Measurements from ENCODE around the gene ETFRF1.

Gene ETFRF1

GRCh38 chr12:25207411-25207810 lies 12.4 kb downstream of the ETFRF1 start:
- no peak for DNase-seq (ENCODE audit: low read depth, low spot score)
- no peak overlapping the region for H3K4me3 ChIP-seq (ENCODE audit: low read length)

- H3K4me3 ChIP-seq (ENCODE audit: low read length): no peak overlapping the region
- DNase-seq (ENCODE audit: low read depth, low spot score): no peak
Observed at GRCh38 chr12:25207846-25208245, 12.8 kb downstream of the ETFRF1 start.

- H3K4me3 ChIP-seq (ENCODE audit: low read length): no peak overlapping the region
- DNase-seq (ENCODE audit: low read depth, low spot score): no peak
Observed at GRCh38 chr12:25208554-25208953, 13.5 kb downstream of the ETFRF1 start.

- H3K4me3 ChIP-seq (ENCODE audit: low read length): no peak overlapping the region
- DNase-seq (ENCODE audit: low read depth, low spot score): no peak
Observed at GRCh38 chr12:25213338-25213737, 18.3 kb downstream of the ETFRF1 start.

- H3K4me3 ChIP-seq (ENCODE audit: low read length): no peak overlapping the region
- DNase-seq (ENCODE audit: low read depth, low spot score): no peak
Observed at GRCh38 chr12:25236190-25236589, 41.2 kb downstream of the ETFRF1 start.

GRCh38 chr12:25236626-25237025 lies 41.6 kb downstream of the ETFRF1 start:
- H3K4me3 ChIP-seq (ENCODE audit: low read length): no peak overlapping the region
- no peak for DNase-seq (ENCODE audit: low read depth, low spot score)

GRCh38 chr12:25241167-25242020 lies 46.4 kb downstream of the ETFRF1 start:
- no peak overlapping the region for H3K4me3 ChIP-seq (ENCODE audit: low read length)
- DNase-seq (ENCODE audit: low read depth, low spot score): peak; percentile 45

GRCh38 chr12:25242981-25243679 lies 48.1 kb downstream of the ETFRF1 start:
- DNase-seq (ENCODE audit: low read depth, low spot score): no peak

GRCh38 chr12:25243680-25243990 lies 48.6 kb downstream of the ETFRF1 start:
- no peak overlapping the region for H3K4me3 ChIP-seq (ENCODE audit: low read length)
- no peak for DNase-seq (ENCODE audit: low read depth, low spot score)

More at GRCh38 chr12:25242981-25243679, 48.1 kb downstream of the ETFRF1 start:
- H3K4me3 ChIP-seq (ENCODE audit: low read length): no peak overlapping the region

- no peak for DNase-seq (ENCODE audit: low read depth, low spot score)
- H3K4me3 ChIP-seq (ENCODE audit: low read length): no peak overlapping the region
Observed at GRCh38 chr12:25245491-25245890, 50.5 kb downstream of the ETFRF1 start.

GRCh38 chr12:25248137-25248536 lies 53.1 kb downstream of the ETFRF1 start:
- no peak overlapping the region for H3K4me3 ChIP-seq (ENCODE audit: low read length)
- DNase-seq (ENCODE audit: low read depth, low spot score): no peak

GRCh38 chr12:25248732-25249131 lies 53.7 kb downstream of the ETFRF1 start:
- DNase-seq (ENCODE audit: low read depth, low spot score): no peak
- H3K4me3 ChIP-seq (ENCODE audit: low read length): no peak overlapping the region

- no peak for DNase-seq (ENCODE audit: low read depth, low spot score)
- H3K4me3 ChIP-seq (ENCODE audit: low read length): peak overlapping the region; percentile 82
Observed at GRCh38 chr12:25249931-25250738, 55.1 kb downstream of the ETFRF1 start.

- peak within 1 kb of the TSS; percentile 82 for H3K4me3 ChIP-seq (ENCODE audit: low read length)
- peak; percentile 91 for DNase-seq (ENCODE audit: low read depth, low spot score)
Observed at GRCh38 chr12:25250744-25251730, 56.0 kb downstream of the ETFRF1 start, which contains the start of gene KRAS. Gene KRAS (minus strand): TSS chr12:25250929.

GRCh38 chr12:25251769-25252168 lies 56.7 kb downstream of the ETFRF1 start:
- no peak for DNase-seq (ENCODE audit: low read depth, low spot score)
- peak overlapping the region; percentile 56 for H3K4me3 ChIP-seq (ENCODE audit: low read length)

GRCh38 chr12:25252946-25253345 lies 57.9 kb downstream of the ETFRF1 start:
- H3K4me3 ChIP-seq (ENCODE audit: low read length): no peak overlapping the region
- DNase-seq (ENCODE audit: low read depth, low spot score): no peak

- no peak overlapping the region for H3K4me3 ChIP-seq (ENCODE audit: low read length)
Observed at GRCh38 chr12:25253371-25254068, 58.5 kb downstream of the ETFRF1 start.

GRCh38 chr12:25254271-25254880 lies 59.3 kb downstream of the ETFRF1 start:
- no peak overlapping the region for H3K4me3 ChIP-seq (ENCODE audit: low read length)
- DNase-seq (ENCODE audit: low read depth, low spot score): no peak

More at GRCh38 chr12:25253371-25254068, 58.5 kb downstream of the ETFRF1 start:
- no peak for DNase-seq (ENCODE audit: low read depth, low spot score)

Data from Jurkat, Clone E6-1 (cell line).